Inferior parietal cortex (tissue), 1 donor: Measurements from ENCODE around the gene GDNF.
"Not testable (repeated sequence)": the region's sequence is repeated elsewhere in the genome, so short reads cannot be mapped to it uniquely, and the experiment has no call there.

Experiments used
- DNase-seq: peaks from one replicate; pipeline ENCODE4 v3.0.0-alpha.2; 2016; ENCODE audit errors: extremely low spot score

GDNF gene

DNA sequence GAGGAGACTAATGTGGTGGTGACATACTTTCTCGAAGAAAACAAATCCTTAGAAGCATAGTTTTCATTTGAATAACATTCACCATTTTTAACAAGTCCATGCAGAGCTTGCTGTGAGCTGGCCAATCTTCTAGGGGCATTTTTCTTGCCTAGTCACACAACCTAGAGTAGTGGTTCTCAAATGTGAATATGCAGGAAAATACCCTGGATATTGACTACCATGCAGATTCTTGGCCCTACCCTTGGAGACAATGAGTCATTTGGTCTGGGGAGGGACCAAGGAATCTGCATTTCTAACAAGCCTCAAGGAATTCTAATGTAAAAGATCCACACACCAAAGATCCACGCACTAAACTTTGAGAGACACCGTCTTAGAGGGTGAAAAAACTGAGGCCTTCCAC lies 23.5 kb downstream of the GDNF start:
- DNase-seq, result no peak

DNA sequence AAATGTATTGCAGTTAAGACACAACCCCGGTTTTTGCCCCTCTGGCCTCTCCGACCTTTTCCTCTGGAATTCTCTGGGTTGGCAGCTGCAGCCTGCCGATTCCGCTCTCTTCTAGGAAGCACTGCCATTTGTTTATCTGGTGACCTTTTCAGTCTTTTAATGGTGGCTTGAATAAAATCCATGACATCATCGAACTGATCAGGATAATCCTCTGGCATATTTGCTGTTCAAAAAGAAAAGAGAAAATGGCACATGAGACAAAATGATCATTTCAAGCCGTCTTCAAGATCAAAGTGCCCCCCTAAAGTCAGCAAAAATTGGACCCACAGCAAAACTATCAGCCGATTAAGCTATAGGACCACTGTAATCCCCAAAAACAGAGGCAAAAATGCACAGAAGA lies 23.9 kb downstream of the GDNF start:
- no peak for DNase-seq

DNA sequence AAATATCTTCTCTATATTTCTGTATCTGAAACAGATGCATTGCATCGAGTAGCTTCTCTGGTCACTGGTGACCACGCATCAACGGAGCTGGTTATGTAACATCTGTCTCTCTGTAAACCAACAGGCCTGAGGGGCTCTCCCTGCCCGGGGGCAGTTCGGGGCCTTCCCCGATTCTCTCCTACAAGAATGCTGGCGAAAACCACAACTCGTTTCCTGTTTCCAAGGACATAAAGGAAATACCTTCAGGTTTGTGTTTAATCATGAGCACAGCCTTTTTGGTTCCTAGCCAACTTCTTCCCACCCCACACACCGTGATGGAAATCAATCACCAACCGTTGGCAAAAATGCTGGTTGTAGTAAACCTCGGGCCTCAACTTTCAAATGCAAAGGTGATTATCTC lies 25.1 kb downstream of the GDNF start:
- DNase-seq, result no peak

DNA sequence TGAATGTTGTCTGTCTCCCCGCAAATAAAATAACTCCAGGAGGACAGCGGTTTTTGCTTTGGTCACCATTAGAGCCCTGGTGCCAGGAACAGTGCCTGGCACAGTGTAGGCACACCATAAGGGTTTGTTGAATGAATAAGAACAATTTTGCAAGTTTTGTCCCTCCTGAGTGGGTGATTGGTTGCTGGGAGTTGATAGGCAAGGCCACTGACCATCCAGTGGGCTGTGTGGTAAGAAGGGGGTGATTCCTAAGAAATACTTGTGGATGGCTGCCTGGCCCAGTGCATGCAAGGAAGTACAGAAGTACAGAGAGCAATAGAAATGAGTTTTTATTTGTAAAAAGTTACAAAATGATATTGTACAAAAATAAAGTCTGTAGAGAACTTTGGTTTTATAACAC lies 27.5 kb downstream of the GDNF start:
- no peak for DNase-seq

DNA sequence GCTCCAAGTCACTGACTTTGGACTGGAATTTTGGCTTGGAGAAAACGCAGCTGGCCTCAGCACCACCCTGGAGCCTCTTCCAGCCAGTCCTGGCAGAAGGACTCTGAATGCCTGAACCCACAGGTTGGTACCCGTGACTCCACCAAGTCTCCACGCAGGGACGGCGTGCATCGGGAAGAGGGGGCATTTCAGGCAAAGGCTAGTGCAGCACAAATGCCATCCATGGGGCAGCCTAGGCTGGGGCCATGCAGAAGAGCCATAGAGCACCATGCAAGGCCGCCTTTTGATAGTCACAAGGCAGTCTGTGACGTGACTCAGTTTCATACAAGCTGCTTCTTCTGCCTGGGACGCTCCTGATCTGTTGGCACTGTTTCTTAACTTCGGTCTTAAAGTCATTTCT lies 28.0 kb downstream of the GDNF start:
- DNase-seq, result no peak

DNA sequence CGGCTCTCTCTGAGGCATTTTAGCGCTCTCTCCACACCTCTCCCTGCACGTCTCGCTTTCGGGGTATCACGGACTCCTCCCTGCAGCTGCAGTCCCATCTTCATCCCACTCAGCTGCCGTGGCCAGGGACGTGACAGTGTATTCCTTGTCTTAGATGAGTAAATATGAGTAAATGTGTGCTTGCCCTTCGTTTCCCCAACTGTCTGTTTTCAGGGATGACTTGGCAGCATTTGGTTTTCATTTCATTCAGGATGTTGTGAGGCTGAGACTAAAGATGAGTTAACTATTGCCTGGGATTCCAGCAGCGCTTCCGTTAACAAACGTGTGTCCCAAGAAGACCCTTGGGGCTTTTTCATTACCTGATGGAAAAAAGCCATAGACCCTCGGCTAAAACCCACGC lies 29.5 kb downstream of the GDNF start:
- DNase-seq, result no peak

DNA sequence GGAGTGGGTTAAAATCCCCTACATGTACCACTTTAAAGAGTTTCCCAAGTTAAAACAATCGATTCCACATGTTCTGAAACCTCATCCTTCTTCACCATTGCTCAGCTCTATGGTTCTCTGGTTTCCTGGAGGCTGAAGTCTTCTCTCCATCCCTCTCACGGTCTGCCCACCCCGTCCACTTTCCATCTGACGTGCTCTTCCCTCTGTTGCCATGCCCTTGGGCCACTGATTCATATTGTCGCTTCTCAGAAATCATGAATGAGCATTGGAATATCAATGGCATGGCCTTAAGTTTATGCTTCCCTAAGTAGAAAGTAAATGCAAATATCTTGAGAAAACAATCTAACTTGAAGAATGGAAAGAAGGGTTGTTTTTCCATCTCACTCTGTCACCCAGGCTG lies 30.9 kb downstream of the GDNF start:
- no peak for DNase-seq

DNA sequence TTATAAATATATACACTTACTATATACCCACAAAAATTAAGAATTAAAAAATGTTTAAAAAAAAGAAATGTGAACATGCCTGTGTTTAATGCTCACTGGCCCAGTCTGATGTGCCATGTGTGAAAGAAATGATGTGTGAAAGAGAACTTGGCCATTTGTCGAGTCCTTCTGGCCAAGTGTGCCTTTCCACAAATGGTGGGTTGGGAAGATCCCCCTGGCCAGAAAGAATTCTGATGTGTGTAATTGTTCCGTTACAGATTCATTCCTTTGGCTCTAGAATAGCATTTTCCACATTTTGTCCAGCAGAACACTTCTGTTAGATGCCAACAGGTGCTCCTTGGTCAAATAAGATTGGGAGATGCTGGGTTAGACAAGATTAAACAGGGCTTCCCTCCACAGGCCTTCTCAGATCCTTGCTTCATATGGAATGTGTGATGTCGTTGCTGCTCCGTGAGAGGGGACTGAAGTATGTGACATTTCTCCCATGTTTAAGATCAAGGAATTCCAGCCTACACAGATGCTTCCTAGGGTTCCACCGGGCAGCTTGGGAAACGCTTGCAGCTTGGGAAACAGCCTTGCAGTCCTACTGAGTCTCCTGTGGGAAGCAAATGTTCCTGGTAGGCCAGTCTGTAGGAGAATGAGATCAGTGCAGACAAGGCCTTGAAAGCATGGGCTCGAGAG lies 32.1 kb downstream of the GDNF start:
- DNase-seq, result no peak

DNA sequence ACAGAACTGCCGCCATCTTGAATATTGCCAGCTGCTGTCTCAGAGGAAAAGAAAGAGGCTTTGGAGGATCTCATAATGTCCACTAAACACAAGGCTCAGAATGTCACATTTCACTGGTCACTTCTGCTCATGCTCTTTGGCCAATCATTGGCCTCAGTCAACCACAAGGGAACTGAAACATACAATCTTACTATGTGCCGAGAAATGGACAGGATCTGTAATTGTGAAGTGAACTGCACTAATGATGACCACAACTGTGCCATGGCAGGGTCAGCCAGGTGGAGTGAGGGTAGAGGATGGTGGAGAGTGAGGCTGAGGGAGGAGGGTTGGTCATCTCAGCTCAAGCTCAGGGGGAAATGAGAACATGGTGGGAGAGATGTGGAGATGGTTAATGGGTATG lies 32.8 kb downstream of the GDNF start:
- DNase-seq, result no peak

DNA sequence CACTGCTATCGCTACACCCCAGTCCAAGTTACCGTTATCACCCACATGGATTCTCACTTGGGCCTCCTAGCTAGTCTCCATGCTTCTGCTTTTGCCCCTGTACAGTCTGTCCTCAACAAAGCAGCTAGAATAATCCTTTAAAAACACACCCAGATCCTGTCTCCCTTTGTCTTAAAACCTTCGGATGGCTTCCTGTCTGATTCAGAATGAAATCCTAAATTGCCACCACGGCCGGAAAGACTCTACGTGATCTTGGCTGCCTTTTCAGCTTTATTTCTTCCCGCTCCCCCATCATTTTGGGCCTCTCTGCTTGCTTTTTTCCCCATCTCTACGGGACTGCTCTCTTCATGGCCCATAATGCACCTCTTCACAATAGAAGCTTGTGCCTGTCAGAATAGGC lies 33.4 kb downstream of the GDNF start:
- no peak for DNase-seq

DNA sequence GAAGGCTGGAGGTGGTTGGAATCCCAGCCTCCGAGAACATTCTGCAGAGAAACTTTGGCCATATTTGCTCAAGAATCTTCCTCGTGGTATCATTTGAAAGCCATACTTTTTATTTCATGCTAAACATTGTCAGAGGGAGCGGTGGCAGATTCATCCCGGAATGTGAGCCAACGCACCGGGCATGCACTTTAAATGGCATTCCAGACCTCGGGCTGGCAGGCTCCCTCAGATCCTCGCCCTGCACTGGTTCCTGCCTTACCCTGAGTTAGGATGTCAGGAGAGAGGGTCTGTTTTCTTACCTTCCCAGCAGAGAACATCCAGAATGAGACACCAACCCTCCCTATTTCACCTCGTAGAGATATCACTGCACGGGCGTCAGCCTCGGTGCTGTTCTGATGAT lies 33.8 kb downstream of the GDNF start:
- DNase-seq, result no peak

DNA sequence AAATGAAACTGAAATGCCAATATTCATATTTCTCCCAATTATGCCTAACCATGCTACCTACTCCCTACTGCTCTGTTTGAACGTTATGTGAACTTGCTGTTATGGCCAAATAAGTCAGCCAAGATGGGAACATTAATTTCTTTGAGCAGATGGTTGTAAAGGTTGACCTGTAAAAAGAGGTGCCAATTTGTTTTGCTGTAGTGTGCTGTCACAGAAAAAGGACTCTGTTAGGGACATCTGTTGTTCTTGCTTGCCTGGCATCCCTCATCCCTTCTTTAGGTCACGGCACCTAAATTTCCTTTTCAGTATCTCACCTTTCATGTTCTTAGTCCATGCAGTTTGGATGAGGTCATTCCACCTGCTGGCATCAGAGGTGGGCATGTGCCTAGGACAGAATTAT lies 35.4 kb downstream of the GDNF start:
- DNase-seq, result no peak

DNA sequence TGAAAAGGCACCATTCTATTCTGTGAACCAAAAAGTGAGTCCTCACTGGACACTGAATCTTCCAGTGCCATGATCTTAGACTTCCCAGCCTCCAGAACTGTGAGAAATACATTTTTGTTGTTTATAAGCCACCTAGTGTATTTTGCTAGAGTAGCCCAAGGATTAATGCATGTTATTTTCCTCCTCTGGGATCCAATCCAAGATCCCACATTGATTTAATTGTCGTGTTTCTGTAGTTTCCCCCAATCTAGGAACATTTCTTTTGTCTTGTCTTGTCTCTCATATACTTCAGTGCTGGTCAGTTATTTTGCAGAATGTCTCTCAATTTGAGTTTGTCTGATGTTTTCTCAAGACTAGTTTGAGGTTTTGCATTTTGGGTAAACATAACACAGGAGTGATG lies 36.4 kb downstream of the GDNF start:
- DNase-seq, result no peak

DNA sequence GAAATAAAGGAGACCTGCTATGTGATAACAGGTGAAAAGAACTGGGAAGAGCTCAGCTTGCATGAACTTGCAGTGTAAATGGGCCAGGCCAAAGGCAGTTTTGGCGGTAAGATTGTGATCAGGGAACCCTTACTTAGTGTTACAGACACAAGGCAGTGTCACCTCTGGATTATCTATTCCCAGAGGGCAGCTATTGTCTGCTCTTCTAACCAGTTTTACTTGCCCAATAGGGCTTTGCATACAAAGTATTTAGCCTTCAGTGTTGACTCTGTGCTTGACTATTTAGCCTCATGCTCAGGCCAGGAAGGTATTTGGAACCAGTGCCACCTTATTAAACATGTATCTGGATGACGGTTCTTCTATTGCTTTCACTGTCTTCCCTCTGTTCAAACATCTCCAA lies 38.3 kb downstream of the GDNF start:
- DNase-seq, result no peak

DNA sequence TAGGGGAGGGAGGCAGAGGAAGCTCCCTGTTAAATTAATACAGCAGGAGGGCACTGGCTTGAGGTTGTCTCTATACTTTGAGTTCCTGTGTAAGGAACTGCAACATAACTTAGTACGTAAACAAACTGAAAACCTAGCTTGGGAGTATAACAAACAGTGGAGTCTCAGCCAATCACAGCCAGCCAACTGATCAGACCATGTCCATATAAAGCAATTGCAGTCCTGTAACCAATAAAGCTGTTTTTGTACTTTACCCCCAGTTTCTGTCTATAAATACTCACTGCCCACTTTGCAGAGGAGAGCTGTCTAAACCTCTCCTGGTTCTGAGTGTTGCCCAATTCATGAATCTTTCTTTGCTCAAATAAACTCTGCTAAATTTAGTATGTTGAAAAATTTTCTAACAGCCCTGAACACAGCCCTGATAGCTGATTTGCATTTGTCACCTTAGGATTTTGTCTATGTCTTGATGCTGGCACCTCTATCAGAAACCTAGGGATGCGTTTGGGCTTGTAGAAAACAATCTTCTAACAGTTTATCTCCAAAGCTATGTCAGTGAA lies 39.9 kb downstream of the GDNF start:
- DNase-seq, result no peak

DNA sequence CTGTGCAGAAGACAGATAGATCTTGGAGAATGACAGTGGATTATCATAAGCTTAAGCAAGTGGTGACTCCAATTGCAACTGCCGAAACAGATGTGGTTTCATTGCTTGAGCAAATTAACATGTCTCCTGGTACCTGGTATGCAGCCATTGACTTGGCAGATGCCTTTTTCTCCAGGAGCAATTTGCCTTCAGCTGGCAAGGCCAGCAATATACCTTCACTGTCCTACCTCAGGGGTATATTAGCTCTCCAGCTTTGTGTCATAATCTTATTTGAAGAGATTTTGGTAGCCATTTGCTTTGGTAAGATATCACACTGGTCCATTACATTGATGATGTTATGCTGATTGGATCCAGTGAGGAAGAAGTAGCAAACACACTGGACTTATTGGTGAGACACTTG lies 43.4 kb downstream of the GDNF start:
- not testable (repeated sequence) for DNase-seq

DNA sequence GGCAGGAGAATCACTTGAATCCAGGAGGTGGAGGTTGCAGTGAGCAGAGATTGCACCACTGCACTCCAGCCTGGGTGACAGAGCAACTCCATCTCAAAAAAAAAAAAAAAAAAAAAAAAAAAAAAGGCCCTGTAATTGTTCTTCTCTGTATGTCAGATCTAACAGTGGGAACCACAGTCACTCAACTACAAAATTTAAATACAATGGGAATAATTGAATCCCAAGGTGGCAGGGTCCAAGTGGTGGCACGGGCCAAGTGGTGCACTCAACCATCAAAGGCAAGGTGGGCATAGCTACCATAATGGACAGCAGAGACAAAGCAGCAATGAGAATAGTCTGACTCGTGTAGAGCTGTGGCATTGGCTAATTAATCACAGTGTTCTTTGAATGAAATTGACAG lies 44.5 kb downstream of the GDNF start:
- DNase-seq, result not testable (repeated sequence)

DNA sequence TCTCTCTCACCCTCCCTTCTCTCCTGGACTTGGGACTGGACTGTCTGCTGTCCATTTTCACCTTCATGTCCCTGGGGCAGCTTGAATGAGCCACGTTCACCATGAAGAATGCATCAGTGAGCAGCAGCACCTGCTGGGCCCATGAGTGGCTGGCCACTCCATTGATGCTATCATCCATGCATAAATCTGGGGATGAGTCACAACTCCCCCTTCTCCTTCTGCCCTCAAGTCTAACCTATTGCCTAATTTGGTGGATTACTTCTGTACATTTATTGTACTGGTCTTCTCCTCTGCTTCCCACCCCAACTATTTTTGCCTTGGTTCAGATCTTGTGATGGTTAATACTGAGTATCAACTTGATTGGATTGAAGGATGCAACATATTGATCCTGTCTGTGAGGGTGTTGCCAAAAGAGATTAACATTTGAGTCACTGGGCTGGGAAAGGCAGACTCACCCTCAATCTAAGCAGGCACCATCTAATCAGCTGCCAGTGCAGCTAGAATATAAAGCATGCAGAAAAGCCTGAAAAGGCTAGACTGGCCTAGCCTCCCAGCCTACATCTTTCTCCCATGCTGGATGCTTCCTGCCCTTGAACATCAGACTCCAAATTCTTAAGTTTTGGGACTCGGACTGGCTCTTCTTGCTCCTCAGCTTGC lies 46.7 kb downstream of the GDNF start:
- no peak for DNase-seq

DNA sequence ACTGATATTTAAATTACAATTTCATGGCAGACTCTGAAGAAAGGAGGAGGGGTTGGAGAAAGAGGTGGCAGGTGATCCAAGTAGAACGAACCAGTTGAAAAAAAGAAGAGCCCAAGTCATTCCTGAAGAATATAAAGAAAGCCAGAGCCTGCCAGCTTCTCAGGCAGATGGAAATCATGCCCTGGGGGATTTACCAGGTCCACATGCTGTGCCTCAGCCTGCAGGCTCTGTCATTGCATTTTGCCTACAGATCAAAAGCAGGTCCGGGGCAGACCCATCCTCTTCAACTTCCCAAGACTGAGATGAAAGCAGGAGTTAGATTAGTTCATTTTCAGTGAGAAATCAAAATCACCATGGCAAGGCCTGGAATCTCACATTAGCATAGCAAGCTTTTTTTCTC lies 48.5 kb downstream of the GDNF start:
- no peak for DNase-seq

DNA sequence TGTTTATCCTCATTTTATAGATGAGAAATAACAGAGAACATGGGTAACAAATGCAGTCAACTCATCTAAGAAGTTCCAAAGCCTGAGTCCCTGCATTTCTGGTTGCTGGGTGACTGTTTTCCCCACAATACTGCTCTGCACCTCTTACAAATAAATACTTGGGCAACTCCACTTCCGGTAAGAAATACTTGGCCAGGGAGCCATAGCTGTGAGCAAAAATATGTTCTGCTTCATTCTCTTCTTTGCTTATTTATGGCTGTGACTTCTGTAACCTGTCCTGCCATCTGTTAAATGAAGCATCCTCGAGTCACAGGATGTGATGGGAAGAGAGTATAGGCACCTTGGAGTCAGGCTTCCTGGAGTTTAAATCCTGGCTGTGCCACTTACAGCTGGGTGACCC lies 49.9 kb downstream of the GDNF start:
- no peak for DNase-seq

DNA sequence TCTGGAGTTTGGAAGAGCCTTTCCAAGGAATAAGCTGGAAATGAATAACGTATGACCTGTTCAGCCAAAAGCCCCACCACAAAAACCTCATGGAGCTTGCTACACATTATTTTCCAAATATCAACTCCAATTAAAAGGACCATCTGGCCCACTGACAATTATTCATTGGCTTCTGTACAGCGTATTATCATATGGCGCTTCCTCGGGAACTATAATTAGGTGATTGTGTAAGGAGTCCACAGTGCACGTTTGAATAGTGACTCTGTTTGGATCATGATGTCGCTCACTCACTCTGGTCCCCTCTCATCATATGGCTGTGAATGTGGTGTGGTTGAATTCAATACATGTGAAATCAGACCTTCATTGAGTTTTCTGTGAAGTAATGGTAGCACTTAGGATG lies 52.1 kb downstream of the GDNF start:
- no peak for DNase-seq

DNA sequence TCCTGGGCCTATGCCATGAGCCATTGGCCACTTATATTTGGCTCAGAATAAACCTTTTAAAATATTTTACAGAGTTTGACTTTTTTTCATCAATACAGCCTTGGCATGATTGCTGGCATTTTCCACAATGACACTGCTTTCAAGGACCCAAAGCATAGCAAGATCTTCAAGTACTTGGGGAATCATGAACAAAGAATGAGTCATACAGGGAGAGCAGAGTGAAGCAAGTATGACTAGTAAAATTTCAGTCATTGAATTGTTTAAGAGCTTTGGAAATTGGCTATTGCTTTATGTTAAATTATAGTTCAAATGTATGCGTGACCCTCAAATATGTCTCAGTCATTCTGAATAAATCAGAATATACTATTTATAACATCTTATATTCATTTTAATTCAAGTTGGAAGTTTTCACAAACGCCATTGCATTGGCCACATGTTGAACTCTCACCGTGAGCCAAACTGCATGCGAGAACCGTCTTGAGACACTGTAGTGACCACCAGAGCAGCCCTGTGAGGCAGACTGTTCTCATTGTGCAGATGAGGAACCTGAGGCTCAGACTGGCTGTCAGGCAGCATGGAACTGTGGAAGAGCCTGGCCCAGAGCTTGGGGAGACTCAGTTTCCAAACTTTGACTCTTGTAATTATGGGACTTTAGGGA lies 52.9 kb downstream of the GDNF start:
- no peak for DNase-seq

DNA sequence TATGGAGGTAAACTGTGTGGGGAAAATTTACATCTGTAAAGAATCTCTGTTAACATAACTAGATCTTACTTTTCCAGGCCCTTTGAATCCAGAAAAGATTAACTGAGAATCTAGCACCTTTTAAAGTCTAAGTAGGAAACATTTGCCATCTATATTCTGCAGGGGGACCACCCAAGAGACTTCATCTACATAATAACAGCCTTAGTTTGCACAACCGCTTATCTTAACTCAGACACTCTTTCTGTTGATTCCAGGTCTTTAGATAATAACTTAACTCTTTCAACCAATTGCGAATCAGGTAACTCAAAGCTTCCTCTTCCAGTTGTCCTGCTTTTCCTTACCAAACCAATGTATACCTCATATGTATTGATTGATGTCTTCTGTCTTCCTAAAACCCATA lies 53.4 kb downstream of the GDNF start:
- no peak for DNase-seq
